GM19452 (cell line): Measurements from ENCODE around the gene NOP16.

ENCODE experiments used
- ATAC-seq: cut with Tn5 transposase; IDR thresholded peaks from one replicate; pipeline ENCODE4 v1.9.1; 2021; ENCODE audit not compliant: unreplicated experiment

Gene NOP16

GRCh38 chr5:176387384-176387925 lies 943 bp downstream of the NOP16 start:
- ATAC-seq, result no peak

GRCh38 chr5:176386491-176386890 lies 1.9 kb downstream of the NOP16 start:
- no peak for ATAC-seq

- no peak for ATAC-seq
These were observed 3.4 kb downstream of the NOP16 start for GRCh38 chr5:176384991-176385390.

- ATAC-seq, result no peak
These were observed 4.0 kb downstream of the NOP16 start for GRCh38 chr5:176384366-176384930.

- ATAC-seq, result no peak
These were observed 4.4 kb downstream of the NOP16 start for GRCh38 chr5:176383961-176384360.

GRCh38 chr5:176383248-176383905 lies 5.0 kb downstream of the NOP16 start:
- ATAC-seq, result no peak

- no peak for ATAC-seq
These were observed 5.7 kb downstream of the NOP16 start for GRCh38 chr5:176382721-176383120.

- no peak for ATAC-seq
These were observed 6.4 kb downstream of the NOP16 start for GRCh38 chr5:176381979-176382378.

GRCh38 chr5:176381423-176381822 lies 7.0 kb downstream of the NOP16 start:
- no peak for ATAC-seq

GRCh38 chr5:176379881-176380280 lies 8.5 kb downstream of the NOP16 start:
- no peak for ATAC-seq

GRCh38 chr5:176373100-176373818 lies 15.1 kb downstream of the NOP16 start:
- ATAC-seq, result no peak

- no peak for ATAC-seq
These were observed 16.5 kb downstream of the NOP16 start for GRCh38 chr5:176371621-176372539.

- no peak for ATAC-seq
These were observed 18.3 kb downstream of the NOP16 start for GRCh38 chr5:176369934-176370711.

GRCh38 chr5:176368726-176369125 lies 19.7 kb downstream of the NOP16 start:
- no peak for ATAC-seq

GRCh38 chr5:176366232-176366894 lies 22.0 kb downstream of the NOP16 start:
- no peak for ATAC-seq

- peak; percentile 49 for ATAC-seq
These were observed 22.8 kb downstream of the NOP16 start, which contains the start of gene ARL10 for GRCh38 chr5:176365351-176366231. Gene ARL10 (plus strand): TSS chr5:176365487. CDS start chr5:176365564, 77 bp downstream.

- no peak for ATAC-seq
These were observed 23.5 kb downstream of the NOP16 start for GRCh38 chr5:176364765-176365350.

- ATAC-seq, result no peak
These were observed 26.2 kb downstream of the NOP16 start for GRCh38 chr5:176362233-176362490.
